Gastrocnemius medialis (tissue), 4 donors: ENCODE measurements around the gene SRBD1.

ENCODE experiments used
- CTCF ChIP-seq, 5 experiments: fragments of 450-650 bp in 3 of 5; fragments of 200-600 bp in 2 of 5; sonication (generic) in 2 of 5; IDR thresholded peaks in 4 of 5; conservative IDR thresholded peaks in 1 of 5; 1 replicate in 4 of 5; 2 replicates in 1 of 5; pipeline ENCODE4 v1.5.1; 2016 to 2019; ENCODE audit warnings: antibody characterized with exemption in 5 of 5, mild to moderate bottlenecking in 3 of 5, moderate library complexity in 3 of 5
- POLR2A ChIP-seq, 2 donors: fragments of 450-650 bp; IDR thresholded peaks; one replicate each; pipeline ENCODE4 v1.6.1; 2017; ENCODE audit warnings: antibody characterized with exemption in 2 of 2, mild to moderate bottlenecking in 2 of 2, moderate library complexity in 2 of 2

- TF ChIP-seq POLR2A (IDR thresholded peaks at IDR 0.05) (no peak), CTCF (IDR thresholded peaks at IDR 0.05 in 4 of 5, conservative IDR thresholded peaks at IDR 0.05 in 1 of 5) (no peak)
These were observed 188.1 kb downstream of the SRBD1 start for GRCh38 chr2:45422921-45423320.
